Measurements from ENCODE around the gene TBC1D9. TPM values are rescaled to one million over a fixed set of nuclear protein-coding genes. Genes with fewer than 3 reads are reported as not detected.

Gene TBC1D9
- total RNA-seq, 4 donors from 2014 or later = 1.5 to 3.5 (median 2.2) TPM

- in situ Hi-C loops (cut with MboI; ENCODE audit: low sequenced_read_pairs in 4 of 4) = no loop called here
- Histone ChIP-seq H3K27me3 (no peaks in the 10 kb centered on the region), H3K36me3 (no peaks in the 10 kb centered on the region), H3K27ac (no peak overlapping the region), H3K9me3 (no peaks in the 10 kb centered on the region), H3K4me1 (no peaks in the 10 kb centered on the region), H3K4me3 (no peak overlapping the region)
- intact Hi-C loops (cut with DNase I; ENCODE audit: low total_unique reads) = no loop called here
- DNase-seq (no peak), ATAC-seq (no peak)
- TF ChIP-seq POLR2A (IDR thresholded peaks at IDR 0.05) (no peak), CTCF (IDR thresholded peaks at IDR 0.05 in 4 of 5, conservative IDR thresholded peaks at IDR 0.05 in 1 of 5) (no peak)
Observed at GRCh38 chr4:140736669-140737343, 19.4 kb downstream of the TBC1D9 start.

- DNase-seq = no peak
- no peak for ATAC-seq
- H3K9me3 ChIP-seq = no peaks in the 10 kb centered on the region
- no peaks in the 10 kb centered on the region for H3K4me1 ChIP-seq
- intact Hi-C loops (cut with DNase I; ENCODE audit: low total_unique reads) = no loop called here
- no peak overlapping the region for H3K4me3 ChIP-seq
- H3K27me3 ChIP-seq = no peaks in the 10 kb centered on the region
- in situ Hi-C loops (cut with MboI; ENCODE audit: low sequenced_read_pairs in 4 of 4) = no loop called here
- no peaks in the 10 kb centered on the region for H3K36me3 ChIP-seq
- no peak overlapping the region for H3K27ac ChIP-seq
- TF ChIP-seq CTCF (IDR thresholded peaks at IDR 0.05 in 4 of 5, conservative IDR thresholded peaks at IDR 0.05 in 1 of 5) (no peak), POLR2A (IDR thresholded peaks at IDR 0.05) (no peak)
Observed at GRCh38 chr4:140735779-140736391, 20.3 kb downstream of the TBC1D9 start.

GRCh38 chr4:140735317-140735716 lies 20.9 kb downstream of the TBC1D9 start:
- Histone ChIP-seq H3K27ac (no peak overlapping the region), H3K27me3 (no peaks in the 10 kb centered on the region), H3K36me3 (no peaks in the 10 kb centered on the region), H3K9me3 (no peaks in the 10 kb centered on the region), H3K4me3 (no peak overlapping the region), H3K4me1 (no peaks in the 10 kb centered on the region)
- ATAC-seq (no peak), DNase-seq (no peak)
- in situ Hi-C loops (cut with MboI; ENCODE audit: low sequenced_read_pairs in 4 of 4) = no loop called here
- intact Hi-C loops (cut with DNase I; ENCODE audit: low total_unique reads) = no loop called here
- no peak for TF ChIP-seq POLR2A (IDR thresholded peaks at IDR 0.05)
- TF ChIP-seq CTCF (IDR thresholded peaks at IDR 0.05 in 4 of 5, conservative IDR thresholded peaks at IDR 0.05 in 1 of 5) = no peak

- intact Hi-C loops (cut with DNase I; ENCODE audit: low total_unique reads) = no loop called here
- H3K27ac ChIP-seq = no peak overlapping the region
- in situ Hi-C loops (cut with MboI; ENCODE audit: low sequenced_read_pairs in 4 of 4) = no loop called here
- TF ChIP-seq CTCF (IDR thresholded peaks at IDR 0.05 in 4 of 5, conservative IDR thresholded peaks at IDR 0.05 in 1 of 5) (no peak), POLR2A (IDR thresholded peaks at IDR 0.05) (no peak)
- no peaks in the 10 kb centered on the region for H3K9me3 ChIP-seq
- H3K4me1 ChIP-seq = no peaks in the 10 kb centered on the region
- no peak for DNase-seq
- no peaks in the 10 kb centered on the region for H3K36me3 ChIP-seq
- H3K27me3 ChIP-seq = no peaks in the 10 kb centered on the region
- no peak overlapping the region for H3K4me3 ChIP-seq
- no peak for ATAC-seq
Observed at GRCh38 chr4:140732780-140733179, 23.4 kb downstream of the TBC1D9 start.
